ENCODE results near the gene CMTM8.

GRCh38 chr3:32256206-32256605, 17.7 kb downstream of the CMTM8 start:
- TF ChIP-seq POLR2A (IDR thresholded peaks at IDR 0.05; ENCODE audit: low read depth, low read length) (no peak), PAX5 (IDR thresholded peaks at IDR 0.05; ENCODE audit: insufficient read depth, low read length, severe bottlenecking) (no peak), POLR2AphosphoS5 (IDR thresholded peaks at IDR 0.05; ENCODE audit: low read depth, low read length) (no peak), TAF1 (IDR thresholded peaks at IDR 0.05; ENCODE audit: low read depth, low read length) (no peak), SPI1 (IDR thresholded peaks at IDR 0.05; ENCODE audit: low read depth, low read length) (no peak)

Data from GM12891 (cell line).